ENCODE measurements around the gene CFLAR. TPM values are rescaled to one million over a fixed set of nuclear protein-coding genes. Genes with fewer than 3 reads are reported as not detected.

CFLAR gene
- total RNA-seq, 1 experiment from 2014 or later: 75.4 TPM

- Histone ChIP-seq H2AFZ (peak overlapping the region; percentile 93), H3K27me3 (ENCODE audit: insufficient read depth, low read depth) (no peaks in the 10 kb centered on the region), H3K36me3 (ENCODE audit: low read depth) (peaks cover 14% of the 10 kb centered on the region; the same call in 1 of the 2 replicates), H3K4me3 (peak overlapping the region; percentile 68), H3K4me1 (replicated peaks; ENCODE audit: insufficient read depth) (peaks cover 67% of the 10 kb centered on the region), H3K79me2 (ENCODE audit: low read depth) (peaks cover 64% of the 10 kb centered on the region), H3K9me3 (ENCODE audit: insufficient read depth, low read depth) (no peaks in the 10 kb centered on the region), H3F3A (ENCODE audit: insufficient read depth, low read depth) (peaks cover 59% of the 10 kb centered on the region), H3K27ac (peak overlapping the region; percentile 100), H4K20me1 (ENCODE audit: insufficient read depth) (no peaks in the 10 kb centered on the region), H3K4me2 (peak overlapping the region; percentile 89), H3K9me2 (ENCODE audit: insufficient read depth) (no peaks in the 10 kb centered on the region)
- ChIA-PET POLR2A (ENCODE audit: unreplicated experiment) (interaction anchor here (0.6 to 1.0 kb wide), 3 partner anchors 26 to 332 kb away, joined by 4 to 7 read pairs (median 5); partner anchors contain the start of gene TRAK2), CTCF (interaction anchor here (0.6 kb wide), 2 partner anchors 17 to 660 kb away, joined by 3 to 4 read pairs; no protein-coding TSS in a partner anchor)
- TF ChIP-seq EZH2 (IDR thresholded peaks at IDR 0.05; ENCODE audit: low read depth) (no peak), CTCF (conservative IDR thresholded peaks at IDR 0.05) (no peak)
- intact Hi-C loops (cut with micrococcal nuclease; ENCODE audit: unreplicated experiment): loop anchor here (1.0 to 5.0 kb wide), 5 partner anchors 30 to 157 kb away; partner anchors contain the start of genes HYCC2, NDUFB3 and ORC2
- BruUV-seq (replicated peaks): no TSS peak
- peak in 1 of 2 experiments; percentile 60 for DNase-seq
Measured at GRCh38 chr2:201118961-201119854, 3.2 kb downstream of the CFLAR start.

- Histone ChIP-seq H3K9me3 (ENCODE audit: insufficient read depth, low read depth) (no peaks in the 10 kb centered on the region), H3K27me3 (ENCODE audit: insufficient read depth, low read depth) (no peaks in the 10 kb centered on the region), H4K20me1 (ENCODE audit: insufficient read depth) (no peaks in the 10 kb centered on the region), H3K27ac (peak overlapping the region; percentile 16; the same call in 1 of the 2 replicates), H2AFZ (no peak overlapping the region), H3K4me2 (no peak overlapping the region), H3K4me3 (no peak overlapping the region), H3F3A (ENCODE audit: insufficient read depth, low read depth) (peaks cover 41% of the 10 kb centered on the region), H3K9me2 (ENCODE audit: insufficient read depth) (no peaks in the 10 kb centered on the region), H3K4me1 (replicated peaks; ENCODE audit: insufficient read depth) (peaks cover 77% of the 10 kb centered on the region), H3K36me3 (ENCODE audit: low read depth) (peaks cover 14% of the 10 kb centered on the region; the same call in 1 of the 2 replicates), H3K79me2 (ENCODE audit: low read depth) (peaks cover 86% of the 10 kb centered on the region)
- no peak for DNase-seq
- ChIA-PET POLR2A (ENCODE audit: unreplicated experiment) (no interaction called here), CTCF (no interaction called here)
- TF ChIP-seq EZH2 (IDR thresholded peaks at IDR 0.05; ENCODE audit: low read depth) (no peak), CTCF (conservative IDR thresholded peaks at IDR 0.05) (no peak)
- no TSS peak for BruUV-seq (replicated peaks)
- intact Hi-C loops (cut with micrococcal nuclease; ENCODE audit: unreplicated experiment): no loop called here
Measured at GRCh38 chr2:201122276-201122675, 6.3 kb downstream of the CFLAR start.

- ChIA-PET CTCF (interaction anchor here (0.8 kb wide), 1 partner anchor 31 kb away, joined by 5 read pairs; no protein-coding TSS in a partner anchor), POLR2A (ENCODE audit: unreplicated experiment) (interaction anchor here (0.6 to 0.7 kb wide), 2 partner anchors 23 to 125 kb away, joined by 3 to 13 read pairs; no protein-coding TSS in a partner anchor)
- BruUV-seq (replicated peaks): no TSS peak
- no peaks in the 10 kb centered on the region for H3K9me3 ChIP-seq (ENCODE audit: insufficient read depth, low read depth)
- DNase-seq: no peak
- no peak overlapping the region for H2AFZ ChIP-seq
- intact Hi-C loops (cut with micrococcal nuclease; ENCODE audit: unreplicated experiment): no loop called here
- peaks cover 84% of the 10 kb centered on the region for H3K4me1 ChIP-seq (replicated peaks; ENCODE audit: insufficient read depth)
- peaks cover 71% of the 10 kb centered on the region for H3K79me2 ChIP-seq (ENCODE audit: low read depth)
- peak overlapping the region; percentile 32 for H3K27ac ChIP-seq
- H3F3A ChIP-seq (ENCODE audit: insufficient read depth, low read depth): peaks cover 30% of the 10 kb centered on the region
- no peaks in the 10 kb centered on the region for H3K27me3 ChIP-seq (ENCODE audit: insufficient read depth, low read depth)
- peaks cover 8% of the 10 kb centered on the region; the same call in 1 of the 2 replicates for H3K36me3 ChIP-seq (ENCODE audit: low read depth)
- no peak for TF ChIP-seq CTCF (conservative IDR thresholded peaks at IDR 0.05)
- TF ChIP-seq EZH2 (IDR thresholded peaks at IDR 0.05; ENCODE audit: low read depth): no peak
- H3K9me2 ChIP-seq (ENCODE audit: insufficient read depth): no peaks in the 10 kb centered on the region
- no peak overlapping the region for H3K4me3 ChIP-seq
- peak overlapping the region; percentile 35 for H3K4me2 ChIP-seq
- H4K20me1 ChIP-seq (ENCODE audit: insufficient read depth): no peaks in the 10 kb centered on the region
Measured at GRCh38 chr2:201126308-201127151, 10.6 kb downstream of the CFLAR start.

Data from PC-9 (cell line).